ENCODE measurements around the gene EDDM13. TPM values are rescaled to one million over a fixed set of nuclear protein-coding genes. Genes with fewer than 3 reads are reported as not detected.
A peak's percentile ranks its signal among the peaks of the same experiment; 100 is the strongest.
"Not testable (repeated sequence)": the region's sequence is repeated elsewhere in the genome, so short reads cannot be mapped to it uniquely, and the experiment has no call there.

Gene EDDM13
- polyA plus RNA-seq, 1 donor: 1.8 TPM

DNA sequence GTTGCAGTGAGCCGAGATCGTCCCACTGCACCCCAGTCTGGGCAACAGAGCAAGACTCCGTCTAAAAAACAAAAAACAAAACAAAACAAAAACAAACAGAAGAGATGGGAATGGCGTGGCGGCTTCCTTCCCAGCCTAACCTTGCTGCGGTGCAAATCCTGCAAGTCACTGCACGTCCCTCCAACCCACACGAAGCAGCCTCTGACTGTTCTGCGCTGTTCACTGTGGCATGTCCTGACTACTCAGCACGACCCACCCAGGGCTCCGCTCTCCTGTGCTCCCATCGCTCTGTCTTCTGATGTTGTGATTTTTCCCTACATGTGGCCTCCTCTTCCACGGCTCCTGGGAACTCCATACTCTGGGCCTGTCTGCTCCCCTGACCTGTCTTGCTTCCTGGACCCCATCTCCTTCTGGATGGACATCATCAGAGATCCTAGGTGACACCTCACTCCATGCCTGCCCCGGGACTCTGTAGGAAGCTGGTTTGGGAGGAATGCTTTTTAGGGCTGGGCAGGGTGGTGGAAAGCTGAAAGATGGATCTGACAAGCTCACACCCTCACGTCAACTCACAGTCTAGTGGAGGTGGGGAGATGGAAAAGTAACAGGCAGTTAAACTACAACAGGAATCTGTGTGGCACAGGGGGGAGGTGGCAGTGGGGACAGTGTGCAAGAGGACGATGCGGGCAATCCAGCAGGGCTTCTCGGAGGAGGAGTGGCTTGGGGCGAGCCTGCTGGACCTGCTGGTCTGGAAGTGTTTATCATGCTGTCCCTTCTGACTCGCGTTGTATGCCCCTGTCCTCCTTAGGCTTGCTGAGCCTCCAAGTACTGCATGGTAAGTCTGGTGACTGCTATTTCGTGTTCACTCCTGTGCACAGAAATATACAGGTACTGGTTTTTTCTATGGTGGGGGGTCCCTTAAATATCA, 23.2 kb downstream of the EDDM13 start:
- DNase-seq (ENCODE audit: low read depth): no peak

DNA sequence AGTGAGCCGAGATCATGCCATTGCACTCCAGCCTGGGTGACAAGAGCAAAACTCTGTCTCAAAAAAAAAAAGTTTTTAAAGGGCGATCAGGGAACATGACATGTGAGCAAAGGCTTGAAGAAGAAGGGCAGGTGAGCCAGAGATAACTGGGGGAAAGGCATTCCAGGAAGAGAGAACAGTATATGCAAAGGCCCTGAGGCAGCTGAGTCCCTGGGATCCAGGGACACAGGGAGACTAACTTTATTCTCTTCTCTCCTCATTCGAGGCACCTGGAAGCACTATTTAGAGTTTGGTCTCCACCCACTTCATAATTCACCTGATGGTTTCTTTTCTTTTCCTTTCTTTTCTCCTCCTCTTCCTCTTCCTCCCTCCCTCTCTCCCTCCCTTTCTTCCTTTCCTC, 24.5 kb downstream of the EDDM13 start:
- no peak for DNase-seq (ENCODE audit: low read depth)

DNA sequence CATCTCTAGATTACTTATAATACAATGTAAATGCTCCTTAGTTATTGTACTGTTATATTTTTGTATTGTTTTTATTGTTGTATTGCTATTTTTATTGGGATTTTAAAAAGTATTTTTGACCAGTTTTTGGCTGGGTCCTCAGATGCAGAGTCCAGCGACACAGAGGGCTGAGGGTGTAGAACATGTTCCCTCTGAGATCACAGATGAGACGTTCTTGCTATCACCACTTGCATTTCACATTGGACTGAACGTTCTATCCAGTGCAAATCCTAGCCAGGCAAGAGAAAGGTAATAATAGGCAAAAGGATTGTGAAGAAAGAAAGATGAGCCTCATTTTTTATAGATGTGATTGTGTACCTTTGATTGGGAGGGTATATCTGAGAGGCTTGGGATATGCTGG, 27.1 kb downstream of the EDDM13 start:
- DNase-seq (ENCODE audit: low read depth): no peak

DNA sequence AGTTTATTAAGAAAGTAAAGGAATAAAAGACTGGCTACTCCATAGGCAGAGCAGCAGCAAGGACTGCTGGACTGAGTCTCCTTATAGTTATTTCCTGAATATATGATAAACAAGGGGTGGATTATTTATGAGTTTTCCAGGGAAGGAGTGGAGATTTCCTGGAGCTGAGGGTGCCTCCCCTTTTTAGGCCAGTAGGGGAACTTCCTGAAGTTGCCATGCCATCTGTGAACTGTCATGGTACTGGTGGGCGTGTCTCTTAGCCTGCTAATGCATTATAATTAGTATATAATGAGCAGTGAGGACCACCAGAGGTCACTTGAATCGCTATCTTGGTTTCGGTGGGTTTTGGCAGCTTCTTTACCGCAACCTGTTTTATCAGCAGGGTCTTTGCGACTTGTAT, 28.6 kb downstream of the EDDM13 start:
- no peak for DNase-seq (ENCODE audit: low read depth)

DNA sequence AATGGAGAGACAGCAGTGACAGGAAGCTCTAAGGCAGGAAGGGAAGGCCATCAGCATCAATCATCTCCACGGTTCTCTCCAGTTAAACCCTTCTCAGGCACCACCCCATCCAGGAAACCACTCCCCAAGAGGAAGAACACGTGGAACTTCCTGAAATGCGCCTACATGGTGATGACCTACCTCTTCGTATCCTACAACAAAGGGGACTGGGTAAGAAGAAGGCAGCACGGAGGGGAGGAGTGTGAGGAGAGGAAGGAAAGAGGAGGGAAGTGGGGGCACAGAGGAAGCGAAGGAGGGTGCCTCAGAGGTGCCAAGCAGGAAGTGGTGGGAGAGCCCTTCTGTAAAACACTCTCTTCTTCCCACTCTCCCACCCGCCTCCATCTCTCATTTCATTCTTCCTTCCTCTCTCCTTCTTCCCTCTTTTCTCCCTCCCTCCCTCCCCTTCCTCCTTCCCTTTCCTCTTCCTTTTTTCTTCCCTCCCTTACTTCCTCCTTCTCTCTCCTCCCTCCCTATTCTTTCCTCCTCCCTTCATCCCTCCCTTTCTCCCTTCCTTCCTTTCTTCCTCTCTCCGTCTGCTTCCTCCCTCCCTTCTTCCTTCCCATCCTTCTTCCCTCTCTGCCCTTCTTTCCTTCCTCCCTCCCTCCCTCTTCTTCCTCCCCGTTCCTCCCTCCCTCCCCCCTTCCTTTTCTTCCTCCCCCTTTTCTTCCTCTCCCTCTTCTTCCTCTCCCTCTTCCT, 29.5 kb downstream of the EDDM13 start:
- DNase-seq (ENCODE audit: low read depth): no peak

DNA sequence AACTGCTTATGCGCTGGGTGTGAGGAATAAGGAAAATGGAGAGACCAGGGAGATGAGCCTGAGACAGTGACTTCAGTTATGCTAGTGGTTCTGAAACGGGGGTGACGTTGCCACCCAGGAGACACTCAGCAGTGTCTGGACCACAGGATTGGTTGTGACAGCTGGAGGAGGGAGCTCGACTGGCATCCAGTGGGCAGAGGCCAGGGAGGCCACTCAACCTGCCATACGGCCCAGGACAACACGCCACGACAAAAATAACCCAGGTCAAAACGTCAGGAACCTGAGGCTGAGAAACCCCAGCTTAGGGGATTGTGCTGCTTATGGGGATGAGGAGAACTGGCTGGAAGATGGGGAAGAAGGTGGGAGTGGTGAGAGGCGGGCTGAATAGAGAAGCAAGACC, 31.7 kb downstream of the EDDM13 start:
- no peak for DNase-seq (ENCODE audit: low read depth)

DNA sequence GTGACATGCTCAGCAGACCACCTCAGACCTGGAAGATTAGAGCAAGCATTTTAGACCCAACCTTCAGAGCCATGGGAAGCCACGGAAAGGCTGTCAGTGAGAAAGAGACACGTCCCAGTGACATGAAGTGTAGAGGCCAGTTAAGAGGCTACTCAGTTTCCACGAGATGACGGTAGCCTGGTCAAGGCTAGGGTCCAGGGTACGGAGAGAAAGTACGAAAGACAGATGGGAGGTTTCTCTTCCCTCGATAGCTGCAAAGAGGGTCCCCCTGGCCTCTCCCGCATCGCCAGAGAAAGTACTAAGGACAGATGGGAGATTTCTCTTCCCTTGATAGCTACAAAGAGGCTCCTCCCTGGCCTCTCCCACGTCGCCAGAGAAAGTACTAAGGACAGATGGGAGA, 33.5 kb downstream of the EDDM13 start:
- no peak for DNase-seq (ENCODE audit: low read depth)

DNA sequence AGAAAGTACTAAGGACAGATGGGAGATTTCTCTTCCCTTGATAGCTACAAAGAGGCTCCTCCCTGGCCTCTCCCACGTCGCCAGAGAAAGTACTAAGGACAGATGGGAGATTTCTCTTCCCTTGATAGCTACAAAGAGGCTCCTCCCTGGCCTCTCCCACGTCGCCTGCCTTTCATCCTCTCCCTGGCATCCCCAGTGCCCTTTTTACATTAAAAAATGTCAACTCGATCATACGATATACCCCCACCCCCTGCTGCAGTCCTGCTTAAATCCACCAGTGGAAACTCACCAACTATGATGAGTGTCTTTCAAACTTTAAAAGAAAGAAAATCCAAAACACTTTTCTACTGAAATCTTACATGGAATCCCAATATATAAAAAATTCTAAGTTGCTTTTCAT, 34.5 kb downstream of the EDDM13 start:
- not testable (repeated sequence) for DNase-seq (ENCODE audit: low read depth)

DNA sequence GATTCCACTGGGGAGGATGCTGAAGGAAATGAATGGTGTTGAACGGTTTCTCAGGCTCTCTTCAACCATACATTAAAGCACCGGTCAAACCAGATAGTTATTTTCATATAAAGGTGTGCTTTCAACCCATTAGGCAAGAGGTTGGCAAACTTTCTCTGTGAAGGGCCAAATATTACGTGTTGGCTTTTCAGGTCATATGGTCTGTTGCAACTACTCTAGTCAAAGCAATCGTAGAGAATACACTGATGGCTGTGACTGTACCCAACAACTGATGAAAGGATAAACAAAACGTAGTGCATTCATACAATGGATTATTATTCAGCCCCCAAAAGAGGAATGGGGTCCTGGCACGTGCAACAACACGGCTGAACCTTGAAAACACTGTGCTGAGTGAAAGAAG, 36.2 kb downstream of the EDDM13 start:
- DNase-seq (ENCODE audit: low read depth): no peak

DNA sequence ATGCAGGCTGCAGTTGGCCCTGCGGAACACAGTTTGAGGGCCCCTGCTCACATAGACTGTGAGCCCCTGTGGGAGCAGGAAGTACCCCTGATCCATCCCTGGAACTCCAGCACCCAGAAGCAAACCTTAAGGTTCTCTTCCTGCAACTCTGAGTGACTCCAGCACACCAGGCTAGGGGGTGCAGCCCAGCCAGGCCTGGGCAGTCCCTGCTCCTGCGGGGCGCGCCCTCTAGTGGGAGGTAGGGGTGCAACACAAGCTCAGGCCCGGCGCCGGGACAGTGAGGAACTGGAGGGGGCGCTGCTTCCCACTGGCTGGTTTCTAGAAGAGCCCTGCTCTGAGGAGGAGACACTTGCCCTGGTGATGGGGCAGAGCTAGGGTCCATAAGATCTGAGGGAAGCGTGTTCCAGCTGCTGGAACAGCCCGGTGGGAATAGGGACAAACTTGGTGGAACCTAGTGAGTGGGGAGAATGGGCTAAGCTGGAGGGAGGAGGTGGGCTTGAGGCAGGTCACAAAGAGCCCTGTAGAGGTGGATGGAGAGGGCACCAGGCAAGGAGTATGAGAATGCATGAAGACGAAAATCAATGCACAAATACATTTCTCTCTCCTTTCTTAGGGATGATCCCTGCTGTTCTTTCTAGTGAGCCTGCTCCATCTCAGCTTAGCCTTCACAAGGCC, 37.1 kb downstream of the EDDM13 start:
- DNase-seq (ENCODE audit: low read depth): no peak

DNA sequence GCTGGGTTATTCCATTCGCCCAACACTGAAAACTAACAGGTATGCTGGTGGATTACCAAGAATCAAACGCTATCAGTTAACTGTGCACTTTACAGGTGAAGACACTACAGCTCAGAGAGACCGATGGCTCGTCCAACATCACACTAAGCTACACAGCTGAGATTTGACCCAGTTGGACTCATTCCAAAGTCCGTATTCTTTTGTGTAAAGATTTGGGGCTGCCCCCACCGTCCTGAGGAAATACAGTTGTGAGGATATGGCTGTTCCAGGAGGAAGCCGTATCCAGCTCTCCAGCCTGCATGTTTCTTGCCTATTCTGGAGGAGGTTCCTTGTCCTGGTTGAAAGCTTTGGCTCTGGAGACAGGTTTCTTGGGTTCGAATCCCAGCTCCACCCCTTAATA, 37.9 kb downstream of the EDDM13 start:
- DNase-seq (ENCODE audit: low read depth): no peak

DNA sequence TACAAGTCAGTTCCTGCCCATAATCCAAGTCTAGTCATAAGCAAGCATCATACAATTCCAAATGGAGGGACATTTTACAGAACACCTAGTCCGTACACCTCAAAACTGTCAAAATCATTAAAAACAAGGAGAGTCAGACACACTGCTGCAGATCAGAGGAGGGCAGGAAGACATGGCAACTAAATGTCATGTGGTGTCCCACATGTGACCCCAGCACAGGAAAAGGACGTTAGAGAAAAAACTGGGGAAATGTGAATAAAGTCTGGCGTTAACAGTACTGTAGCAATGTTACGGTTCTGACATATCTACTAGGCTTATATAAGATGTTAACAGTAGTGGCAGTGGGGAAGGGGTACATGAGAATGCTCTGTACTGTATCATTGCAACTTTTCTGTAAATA, 39.8 kb downstream of the EDDM13 start:
- DNase-seq (ENCODE audit: low read depth): no peak

DNA sequence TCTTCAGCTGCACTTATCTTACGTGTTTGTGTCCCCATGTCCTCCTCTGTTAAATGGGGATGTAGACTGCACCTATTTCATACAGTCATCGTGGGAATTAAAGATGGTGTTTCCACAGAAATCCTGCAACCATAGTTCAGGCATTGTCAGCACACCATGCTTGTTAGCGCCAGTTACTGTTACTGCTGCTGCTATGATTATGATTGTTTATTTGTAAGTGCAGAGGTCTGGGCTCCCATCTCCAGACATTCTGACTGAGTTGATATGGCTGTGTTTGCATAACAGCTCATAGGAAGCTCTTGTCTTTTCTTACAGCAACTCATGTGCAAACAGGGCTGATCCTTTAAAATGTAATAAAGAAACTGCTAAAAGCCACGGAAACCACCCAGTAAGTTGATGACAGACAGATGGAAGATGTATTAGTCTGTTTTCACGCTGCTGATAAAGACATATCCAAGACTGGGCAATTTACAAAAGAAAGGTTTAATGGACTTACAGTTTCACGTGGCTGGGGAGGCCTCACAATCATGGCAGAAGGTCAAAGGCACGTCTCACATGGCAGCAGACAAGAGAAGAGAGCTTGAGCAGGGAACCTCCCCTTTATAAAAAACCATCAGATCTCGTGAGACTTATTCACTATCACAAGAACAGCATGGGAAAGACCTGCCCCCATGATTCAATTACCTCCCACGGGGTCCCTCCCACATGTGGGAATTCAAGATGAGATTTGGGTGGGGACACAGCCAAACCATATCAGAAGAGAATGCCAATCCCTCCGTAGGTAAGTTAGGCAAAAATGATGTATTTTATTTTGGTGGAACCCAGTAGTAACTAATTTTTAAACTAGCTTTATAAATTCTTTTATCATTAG, 40.5 kb downstream of the EDDM13 start:
- no peak for DNase-seq (ENCODE audit: low read depth)

DNA sequence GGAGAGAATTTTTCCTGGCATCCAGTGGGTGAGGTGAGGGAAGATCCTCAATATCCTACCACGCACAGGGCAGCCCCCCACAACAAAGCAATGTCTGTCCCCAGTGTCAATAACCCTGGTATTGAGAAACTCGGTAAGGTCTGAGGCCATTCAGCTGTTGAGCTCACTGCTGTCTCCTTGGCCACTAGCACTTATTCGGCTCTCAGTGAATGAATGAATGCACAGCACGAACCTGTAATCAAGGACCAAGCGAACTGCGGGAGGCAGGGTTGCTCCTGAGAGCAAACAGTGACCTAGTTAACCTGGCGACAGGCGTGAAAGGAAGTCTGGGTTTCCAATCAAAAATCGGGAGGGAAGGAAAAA, 41.5 kb downstream of the EDDM13 start:
- no peak for DNase-seq (ENCODE audit: low read depth)

DNA sequence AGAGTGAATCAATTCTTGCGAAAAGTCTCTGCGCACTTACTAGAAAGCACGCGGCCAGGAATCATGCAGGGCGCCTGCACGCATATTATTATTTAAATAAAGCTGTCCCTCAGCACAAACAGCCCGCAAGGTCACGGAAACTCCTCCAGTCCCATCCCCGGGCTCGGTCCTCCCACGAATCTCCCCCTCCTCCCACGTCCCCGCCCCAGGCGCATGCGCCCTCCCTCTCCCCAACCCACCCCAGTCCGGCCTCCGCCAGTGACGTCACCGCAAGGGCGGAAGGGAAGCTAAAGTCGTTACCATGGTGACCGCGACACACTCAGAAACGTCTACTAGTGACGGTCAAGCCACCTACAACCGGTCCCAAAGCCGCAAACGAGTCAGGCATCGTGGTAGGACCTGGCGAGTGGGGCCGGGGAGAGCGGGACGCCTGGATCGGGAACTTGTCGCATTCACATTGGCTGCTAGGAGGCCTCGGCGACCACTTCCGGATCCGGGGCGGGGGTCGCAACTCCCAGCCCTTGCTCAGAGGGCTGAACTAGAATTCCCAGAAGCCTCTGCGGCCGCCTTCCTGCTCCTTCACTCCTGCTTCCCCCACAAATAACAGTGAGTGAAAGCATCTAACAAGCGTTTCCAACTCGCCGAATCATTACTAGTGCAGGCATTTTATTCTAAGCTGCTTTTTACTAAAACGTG, 42.0 kb downstream of the EDDM13 start, which contains the start of gene ZSCAN5A:
TSS of gene ZSCAN5A (minus strand) at position 459 of the 696 bp plus-strand sequence. CDS start 89,793 bp downstream, outside the sequence.
- peak; percentile 89 for DNase-seq (ENCODE audit: low read depth)

DNA sequence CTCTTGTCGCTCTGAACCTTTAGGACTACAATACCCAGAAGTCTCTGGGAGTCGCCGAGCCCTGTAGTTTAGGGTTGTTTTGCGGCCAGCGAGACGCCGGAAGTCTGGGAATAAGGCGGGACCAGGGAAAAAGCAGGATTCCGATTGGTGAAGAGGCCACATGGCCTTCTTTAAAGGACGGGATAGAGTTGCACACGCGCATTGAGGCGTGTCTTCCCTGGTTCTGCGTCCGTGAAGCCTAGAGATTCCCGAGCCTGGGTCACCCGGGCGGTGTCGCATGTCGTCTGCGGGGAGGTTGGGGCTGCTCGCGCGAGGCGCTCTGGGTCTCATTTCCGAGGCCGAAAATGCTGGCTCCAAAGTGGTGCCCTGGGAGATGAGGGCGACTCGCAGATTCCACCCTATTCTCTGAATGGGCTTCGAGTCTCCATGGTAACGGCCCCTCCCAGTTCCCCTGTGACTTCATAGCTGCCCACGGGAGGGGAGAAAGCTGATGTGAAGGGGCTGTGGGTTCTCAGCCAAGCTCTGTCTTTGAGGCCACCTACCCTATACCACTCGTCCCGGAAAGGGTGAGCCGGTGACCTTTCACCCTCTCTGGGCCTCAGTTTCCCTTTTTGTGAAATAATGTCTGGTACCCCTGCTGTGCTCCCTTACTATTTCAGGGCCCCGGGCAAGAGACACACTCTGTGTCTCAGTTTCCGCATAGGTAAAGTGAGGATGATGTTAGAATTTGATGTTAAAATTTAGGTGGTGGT, 42.7 kb downstream of the EDDM13 start:
- peak; percentile 98 for DNase-seq (ENCODE audit: low read depth)

DNA sequence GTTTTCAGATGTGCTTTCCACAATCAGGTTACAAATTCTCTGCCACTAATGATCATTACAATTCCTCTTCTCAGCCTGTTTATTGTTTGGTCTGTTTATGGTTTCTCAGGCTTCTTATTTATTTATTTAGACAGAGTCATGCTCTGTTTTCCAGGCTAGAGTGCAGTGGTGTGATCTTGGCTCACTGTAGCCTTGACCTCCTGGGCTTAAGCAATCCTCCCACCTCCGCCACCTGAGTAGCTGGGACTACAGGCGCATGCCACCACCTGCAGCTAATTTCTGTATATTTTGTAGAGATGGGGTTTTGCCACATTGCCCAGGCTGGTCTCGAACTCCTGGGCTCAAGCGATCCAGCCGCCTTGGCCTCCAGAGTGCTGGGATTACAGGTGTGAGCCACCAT, 44.2 kb downstream of the EDDM13 start:
- DNase-seq (ENCODE audit: low read depth): no peak

DNA sequence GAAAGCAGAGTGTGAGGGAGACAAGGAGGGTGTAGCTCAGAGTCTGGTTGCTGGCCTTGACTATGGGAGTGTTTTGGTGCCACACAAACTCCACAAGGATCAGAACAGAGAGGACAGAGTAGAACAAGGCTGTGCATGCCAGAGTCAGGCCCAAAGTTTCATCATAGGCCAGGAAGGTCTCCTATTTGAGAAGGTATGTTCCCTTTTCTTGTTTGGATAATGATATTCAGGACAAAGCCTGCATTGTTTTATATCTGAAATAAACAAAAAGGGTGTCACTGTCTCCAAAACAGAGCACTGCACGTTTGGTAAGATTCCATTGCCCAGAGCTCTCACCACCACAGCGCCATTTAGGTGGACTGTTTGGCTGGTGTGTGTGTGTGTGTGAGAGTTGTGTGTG, 45.2 kb downstream of the EDDM13 start:
- DNase-seq (ENCODE audit: low read depth): no peak

DNA sequence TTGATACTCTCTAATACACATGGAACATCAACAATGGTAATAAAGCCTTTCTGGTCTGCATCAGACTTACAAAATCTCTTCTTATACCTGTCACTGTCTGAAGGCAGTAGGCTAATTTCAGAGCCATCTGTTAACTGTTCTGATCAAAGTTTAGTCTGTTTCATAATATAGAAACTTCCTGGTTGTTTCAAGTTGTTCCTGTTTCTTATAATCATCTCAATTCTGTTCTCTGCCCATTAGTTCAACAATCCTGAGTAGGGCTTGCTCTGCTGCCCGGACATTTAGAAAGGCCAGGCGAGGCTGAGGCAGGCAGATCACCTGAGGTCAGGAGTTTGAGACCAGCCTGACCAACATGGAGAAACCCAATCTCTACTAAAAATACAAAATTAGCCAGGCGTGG, 47.4 kb downstream of the EDDM13 start:
- DNase-seq (ENCODE audit: low read depth): no peak
